GM13976 (cell line): ENCODE measurements around the gene EPS8.
A peak's percentile ranks its signal among the peaks of the same experiment; 100 is the strongest.

Experiments used
- DNase-seq: peaks from one replicate; pipeline ENCODE4 v3.0.0; 2012; ENCODE audit warnings: low spot score
- CTCF ChIP-seq: IDR thresholded peaks from 2 replicates; pipeline ENCODE4 v1.5.1; 2012; ENCODE audit warnings: borderline replicate concordance, mild to moderate bottlenecking; ENCODE audit not compliant: insufficient read depth; ENCODE audit errors: extremely low read depth, missing control alignments, control extremely low read depth
- in situ Hi-C: fragments of 300-500 bp; cut with MboI; formaldehyde crosslinking; loops from one replicate; pipeline ENCODE4 v1.12.0; 2022; ENCODE audit warnings: low sequenced_read_pairs, mixed read lengths, inconsistent platforms; ENCODE audit not compliant: unreplicated experiment

Gene EPS8

GRCh38 chr12:15701631-15702156, 87.5 kb downstream of the EPS8 start:
- DNase-seq: no peak
- in situ Hi-C loops: no loop called here
- no peak for TF ChIP-seq CTCF

GRCh38 chr12:15701206-15701605, 88.0 kb downstream of the EPS8 start:
- no peak for DNase-seq
- in situ Hi-C loops: no loop called here
- TF ChIP-seq CTCF: no peak

GRCh38 chr12:15700595-15700994, 88.6 kb downstream of the EPS8 start:
- in situ Hi-C loops: no loop called here
- peak; percentile 13 for DNase-seq
- TF ChIP-seq CTCF: no peak

- DNase-seq: no peak
- TF ChIP-seq CTCF: no peak
- in situ Hi-C loops: no loop called here
Observed at GRCh38 chr12:15699886-15700285, 89.3 kb downstream of the EPS8 start.

- TF ChIP-seq CTCF: no peak
- in situ Hi-C loops: no loop called here
- DNase-seq: no peak
Observed at GRCh38 chr12:15698377-15698871, 90.8 kb downstream of the EPS8 start.

- TF ChIP-seq CTCF: no peak
- in situ Hi-C loops: no loop called here
- no peak for DNase-seq
Observed at GRCh38 chr12:15697201-15697600, 92.0 kb downstream of the EPS8 start.
